Head of caudate nucleus (tissue), 42 donors: ENCODE measurements around the gene HERPUD1.
"Not testable (repeated sequence)": the region's sequence is repeated elsewhere in the genome, so short reads cannot be mapped to it uniquely, and the experiment has no call there.

ENCODE experiments used
- DNase-seq, 42 donors: peaks; one replicate each; pipeline versions ENCODE4 v3.0.0 to v3.0.0-alpha.2; 2020 to 2021; ENCODE audit warnings: mixed read lengths in 7 of 42
- intact Hi-C: fragments of 100-400 bp; cut with DNase I; formaldehyde crosslinking; loops from one replicate; pipeline ENCODE4 v1.15.0; 2022

HERPUD1 gene

GRCh38 chr16:56932721-56933619 is 1.0 kb downstream of the HERPUD1 start:
- peak; percentile 59 to 87 (median 76) for DNase-seq
- intact Hi-C loops: loop anchor here (10.0 kb wide), 1 partner anchor 68 kb away; the partner anchor contains the start of gene SLC12A3

DNA sequence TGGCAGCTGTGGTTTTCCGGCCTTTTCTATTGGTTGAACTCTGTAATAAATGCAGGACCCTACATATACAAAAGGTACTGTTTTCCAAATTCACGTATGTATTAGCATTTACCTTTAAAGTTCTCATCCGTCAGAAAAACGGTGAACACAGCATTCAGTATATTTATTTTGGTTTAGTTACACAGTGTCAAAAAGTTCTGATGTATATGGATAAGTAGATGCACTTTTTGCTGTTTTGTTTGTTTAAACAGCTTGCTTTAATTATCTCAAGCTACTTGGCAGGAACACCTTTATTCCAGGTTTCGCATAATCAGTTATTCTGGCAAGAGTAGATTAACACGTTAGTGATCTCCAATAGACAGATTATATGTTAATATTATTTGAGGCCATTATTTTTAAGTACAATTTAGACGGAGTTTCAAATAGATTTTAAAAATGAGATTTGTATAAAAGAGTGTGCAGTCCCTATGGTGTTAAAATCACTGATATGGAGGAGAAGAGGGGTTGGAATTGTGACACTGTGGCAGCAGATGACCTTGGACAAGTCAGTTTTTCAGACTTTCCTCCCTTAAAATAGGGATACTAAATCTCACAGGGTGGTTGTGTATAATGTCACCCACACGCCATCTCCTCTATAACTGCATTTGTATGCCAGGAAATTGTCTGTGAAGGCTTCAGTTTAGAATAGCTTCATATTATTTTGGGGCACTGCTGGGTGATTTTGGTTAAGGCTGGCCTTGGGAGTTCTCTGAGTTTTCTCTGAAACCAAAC is 2.1 kb downstream of the HERPUD1 start:
- intact Hi-C loops: loop anchor here (10.0 kb wide), 1 partner anchor 69 kb away; the partner anchor contains the start of gene SLC12A3
- no peak for DNase-seq

GRCh38 chr16:56934599-56935145 is 2.7 kb downstream of the HERPUD1 start:
- not testable (repeated sequence) for DNase-seq
- intact Hi-C loops: loop anchor here (10.0 kb wide), 1 partner anchor 70 kb away; the partner anchor contains the start of gene SLC12A3

DNA sequence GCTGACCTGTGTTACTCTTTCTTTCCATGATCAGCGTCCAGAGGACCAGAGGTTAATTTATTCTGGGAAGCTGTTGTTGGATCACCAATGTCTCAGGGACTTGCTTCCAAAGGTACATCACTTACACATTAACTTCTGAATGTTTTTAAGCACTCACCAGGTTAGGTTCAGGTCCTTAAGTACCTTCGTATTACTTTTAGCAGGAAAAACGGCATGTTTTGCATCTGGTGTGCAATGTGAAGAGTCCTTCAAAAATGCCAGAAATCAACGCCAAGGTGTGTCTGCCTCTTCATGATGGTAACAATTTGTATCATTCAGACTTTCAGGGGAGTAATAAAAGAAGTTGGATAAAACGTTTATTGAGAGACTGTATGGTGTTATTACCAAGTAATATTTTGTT is 3.3 kb downstream of the HERPUD1 start:
- no peak for DNase-seq
- intact Hi-C loops: loop anchor here (10.0 kb wide), 1 partner anchor 70 kb away; the partner anchor contains the start of gene SLC12A3

GRCh38 chr16:56936491-56936890 is 4.5 kb downstream of the HERPUD1 start:
- DNase-seq: no peak
- intact Hi-C loops: loop anchor here (10.0 kb wide), 1 partner anchor 72 kb away; the partner anchor contains the start of gene SLC12A3

DNA sequence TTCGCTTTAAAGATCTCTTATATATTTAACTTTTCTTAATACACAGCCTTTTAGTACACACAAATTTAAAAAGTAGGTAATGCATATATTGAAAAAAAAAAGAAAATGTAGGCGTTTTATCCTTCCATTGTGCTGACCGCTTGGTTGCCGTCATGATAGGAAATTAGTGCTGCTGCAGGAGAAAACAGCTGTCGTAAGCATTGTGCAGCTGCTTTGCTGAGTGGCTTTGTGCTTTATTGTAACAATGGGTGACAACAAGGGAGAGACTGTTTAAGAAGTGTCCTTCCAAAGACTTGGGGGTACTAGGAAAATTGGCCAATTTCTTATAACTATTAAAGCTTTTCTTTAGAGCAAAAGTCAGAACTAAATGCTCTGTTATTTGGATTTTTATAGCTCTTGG is 5.0 kb downstream of the HERPUD1 start:
- intact Hi-C loops: loop anchor here (10.0 kb wide), 1 partner anchor 72 kb away; the partner anchor contains the start of gene SLC12A3
- DNase-seq: peak in 2 of 42 donors; percentile 48 to 53

- DNase-seq: no peak
- intact Hi-C loops: loop anchor here (10.0 kb wide), 1 partner anchor 74 kb away; the partner anchor contains the start of gene SLC12A3
Observed at GRCh38 chr16:56938664-56939513, 6.9 kb downstream of the HERPUD1 start.

DNA sequence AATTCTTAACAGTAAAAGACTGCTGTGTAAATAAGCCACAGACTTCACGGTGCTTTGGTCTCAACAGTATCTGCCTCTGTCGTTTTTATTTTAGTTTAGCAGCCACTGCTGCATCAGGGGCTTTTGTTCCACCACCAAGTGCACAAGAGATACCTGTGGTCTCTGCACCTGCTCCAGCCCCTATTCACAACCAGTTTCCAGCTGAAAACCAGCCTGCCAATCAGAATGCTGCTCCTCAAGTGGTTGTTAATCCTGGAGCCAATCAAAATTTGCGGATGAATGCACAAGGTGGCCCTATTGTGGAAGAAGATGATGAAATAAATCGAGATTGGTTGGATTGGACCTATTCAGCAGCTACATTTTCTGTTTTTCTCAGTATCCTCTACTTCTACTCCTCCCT is 7.9 kb downstream of the HERPUD1 start:
- no peak for DNase-seq
- intact Hi-C loops: loop anchor here (10.0 kb wide), 1 partner anchor 75 kb away; the partner anchor contains the start of gene SLC12A3

GRCh38 chr16:56941092-56941491 is 9.2 kb downstream of the HERPUD1 start:
- peak in 1 of 42 donors; percentile 7 for DNase-seq
- intact Hi-C loops: no loop called here

DNA sequence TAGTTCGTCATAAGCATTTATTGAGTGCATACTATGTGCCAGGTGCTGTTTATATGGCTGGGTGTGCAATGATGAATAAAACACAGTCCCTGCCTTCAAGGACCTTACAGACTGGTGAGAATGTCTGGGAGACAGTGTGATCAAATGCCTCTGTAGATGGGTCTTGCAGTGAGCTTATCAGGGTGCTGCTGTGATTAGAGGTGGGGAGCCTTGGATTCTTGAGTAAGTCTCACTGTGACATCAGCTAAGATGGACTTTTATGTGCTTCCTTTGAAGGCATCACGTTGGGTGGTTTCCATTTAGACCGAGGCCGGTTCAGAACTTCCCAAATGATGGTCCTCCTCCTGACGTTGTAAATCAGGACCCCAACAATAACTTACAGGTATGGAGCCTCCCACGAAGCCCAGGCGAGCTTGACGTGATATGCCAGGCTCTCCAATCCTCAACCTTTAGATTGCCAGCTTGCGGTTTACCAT is 10.0 kb downstream of the HERPUD1 start:
- intact Hi-C loops: no loop called here
- DNase-seq: peak in 1 of 42 donors; percentile 9

DNA sequence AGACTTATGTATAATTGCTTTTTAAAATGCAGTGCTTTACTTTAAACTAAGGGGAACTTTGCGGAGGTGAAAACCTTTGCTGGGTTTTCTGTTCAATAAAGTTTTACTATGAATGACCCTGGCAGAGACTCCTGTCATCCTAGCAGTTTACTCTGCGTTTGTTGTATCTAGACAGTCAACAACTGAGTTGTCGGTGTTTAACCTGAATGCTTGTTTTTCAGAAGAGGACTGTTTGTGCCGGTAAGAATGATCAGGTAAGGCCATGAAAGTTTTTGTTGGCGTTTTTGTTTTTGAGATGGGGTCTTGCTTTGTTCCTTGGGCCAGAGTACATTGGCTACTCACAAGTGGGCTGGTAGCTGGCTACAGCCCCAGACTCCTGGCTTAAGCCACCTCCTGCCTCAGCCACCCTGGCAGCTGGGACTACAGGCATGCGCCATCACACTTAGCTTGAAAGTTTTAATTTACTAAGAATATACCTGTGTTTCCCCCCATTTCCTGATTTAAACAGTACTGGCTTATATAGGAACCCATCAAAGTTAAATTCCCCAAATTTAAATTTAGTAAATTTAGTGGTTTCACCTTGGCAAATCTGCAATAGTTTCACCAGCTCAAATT is 11.9 kb downstream of the HERPUD1 start:
- peak in 2 of 42 donors; percentile 19 to 38 for DNase-seq
- intact Hi-C loops: no loop called here

- peak in 5 of 42 donors; percentile 11 to 42 (median 30) for DNase-seq
- intact Hi-C loops: no loop called here
Observed at GRCh38 chr16:56944954-56945839, 13.3 kb downstream of the HERPUD1 start.

- DNase-seq: peak in 1 of 42 donors; percentile 11
- intact Hi-C loops: no loop called here
Observed at GRCh38 chr16:56945847-56946527, 14.0 kb downstream of the HERPUD1 start.

GRCh38 chr16:56946767-56947603 is 15.0 kb downstream of the HERPUD1 start:
- intact Hi-C loops: no loop called here
- peak in 41 of 42 donors; percentile 29 to 93 (median 69) for DNase-seq

DNA sequence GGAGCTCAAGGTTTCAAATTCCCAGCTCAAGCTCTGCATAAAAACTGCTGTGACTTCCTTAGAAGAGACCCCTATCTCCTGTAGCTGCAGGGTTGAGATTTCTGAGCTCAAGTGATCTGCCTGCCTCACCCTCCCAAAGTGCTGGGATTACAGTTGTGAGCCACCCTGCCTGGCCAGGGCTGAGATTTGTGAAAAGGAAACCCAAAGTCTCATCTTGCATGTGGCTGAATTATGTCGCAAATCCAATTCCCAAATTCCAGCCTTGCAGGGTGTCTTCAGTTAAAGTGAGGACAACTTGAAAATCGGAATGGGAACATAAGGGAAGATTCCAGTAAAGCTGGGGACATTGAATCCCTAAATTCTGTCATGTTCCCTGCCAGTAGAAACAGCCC is 15.7 kb downstream of the HERPUD1 start:
- DNase-seq: peak in 4 of 42 donors; percentile 10 to 28 (median 14)
- intact Hi-C loops: no loop called here
